CD4-positive, alpha-beta T cell (primary cell): Measurements from ENCODE around the gene ZSCAN1. TPM values are rescaled to one million over a fixed set of nuclear protein-coding genes. Genes with fewer than 3 reads are reported as not detected.

Experiments
- ATAC-seq: fragments of 200-7000 bp; cut with Tn5 transposase; one replicate; pipeline ENCODE4 v1.10.0; 2022; ENCODE audit warnings: mild to moderate bottlenecking; ENCODE audit not compliant: poor library complexity
- CTCF ChIA-PET: fragments of 350-600 bp; sonication (Branson Sonifier 250); formaldehyde crosslinking; loops from one replicate; lab custom pipeline; 2021; ENCODE audit warnings: antibody characterized with exemption, inconsistent platforms; lab: Charles Lee
- POLR2A ChIA-PET: fragments of 350-600 bp; sonication (Branson Sonifier 250); formaldehyde crosslinking; loops from one replicate; lab custom pipeline; 2021; ENCODE audit warnings: antibody characterized with exemption, inconsistent platforms; lab: Charles Lee
- DNase-seq, 14 experiments: peaks; one replicate each; pipeline ENCODE4 v3.0.0-alpha.2; 2013 to 2020; ENCODE audit warnings: mixed read lengths in 2 of 14
- H3K27ac ChIP-seq, 2 donors: one replicate each; pipeline versions ENCODE4 v1.5.1 to v1.7.0; 2013; ENCODE audit warnings: low read length in 2 of 2, low read depth in 1 of 2, mild to moderate bottlenecking in 1 of 2
- H3K27me3 ChIP-seq, 2 experiments: 1 replicate in 1 of 2; 2 replicates in 1 of 2; pipeline versions ENCODE4 v1.6.1 to v1.7.0; 2013; ENCODE audit warnings: low read length in 2 of 2, control low read depth in 1 of 2, mild to moderate bottlenecking in 1 of 2, moderate library complexity in 1 of 2; ENCODE audit not compliant: insufficient read depth in 2 of 2, control insufficient read depth in 1 of 2
- H3K36me3 ChIP-seq: one replicate; pipeline ENCODE4 v1.6.1; 2013; ENCODE audit warnings: low read length, control low read depth; ENCODE audit not compliant: insufficient read depth
- H3K4me1 ChIP-seq: one replicate; pipeline ENCODE4 v1.6.1; 2013; ENCODE audit warnings: low read length, control low read depth; ENCODE audit not compliant: insufficient read depth
- H3K4me3 ChIP-seq: one replicate; pipeline ENCODE4 v1.5.1; 2013; ENCODE audit warnings: mild to moderate bottlenecking, low read length, moderate library complexity
- H3K9me3 ChIP-seq, 2 experiments: 1 replicate in 1 of 2; 2 replicates in 1 of 2; pipeline versions ENCODE4 v1.6.1 to v1.7.0; 2013; ENCODE audit warnings: low read length in 2 of 2, mild to moderate bottlenecking in 2 of 2, control low read depth in 1 of 2, moderate library complexity in 1 of 2; ENCODE audit not compliant: control insufficient read depth in 1 of 2, insufficient read depth in 1 of 2
- H3K27ac Mint-ChIP-seq: one replicate; pipeline ENCODE4 v1.8.0; 2020; ENCODE audit warnings: mixed read lengths
- H3K27me3 Mint-ChIP-seq: one replicate; pipeline ENCODE4 v1.8.0; 2021; ENCODE audit warnings: mixed read lengths
- H3K36me3 Mint-ChIP-seq: one replicate; pipeline ENCODE4 v1.8.0; 2021; ENCODE audit warnings: low read depth, mixed read lengths
- H3K4me1 Mint-ChIP-seq: one replicate; pipeline ENCODE4 v1.8.0; 2021; ENCODE audit warnings: low read depth, mixed read lengths
- H3K4me3 Mint-ChIP-seq: one replicate; pipeline ENCODE4 v1.8.0; 2020; ENCODE audit warnings: mild to moderate bottlenecking, mixed read lengths
- H3K9me3 Mint-ChIP-seq: one replicate; pipeline ENCODE4 v1.8.0; 2020; ENCODE audit warnings: mixed read lengths
- intact Hi-C, 2 experiments: fragments of 100-400 bp; cut with DNase I in 1 of 2; cut with micrococcal nuclease in 1 of 2; formaldehyde crosslinking; loops; one replicate each; pipeline versions ENCODE4 v1.15.1 to v1.9.0; 2023 to 2025; cut with DNase I, micrococcal nuclease
- total RNA-seq, 174 experiments: library from RNA in 2 of 174; stranded (reverse) in 2 of 174; gene quantifications; one replicate each; pipeline ENCODE4 v1.2.3 and lab custom pipeline; 2021 to 2026
- TF ChIP-seq, protein P1 (sequence below): fragments of 200-600 bp; IDR thresholded peaks from one replicate; pipeline ENCODE4 v1.8.0; 2022; ENCODE audit warnings: antibody characterized with exemption, mild to moderate bottlenecking

ZSCAN1 gene
- total RNA-seq, 2 experiments from 2014 or later = not detected

DNA sequence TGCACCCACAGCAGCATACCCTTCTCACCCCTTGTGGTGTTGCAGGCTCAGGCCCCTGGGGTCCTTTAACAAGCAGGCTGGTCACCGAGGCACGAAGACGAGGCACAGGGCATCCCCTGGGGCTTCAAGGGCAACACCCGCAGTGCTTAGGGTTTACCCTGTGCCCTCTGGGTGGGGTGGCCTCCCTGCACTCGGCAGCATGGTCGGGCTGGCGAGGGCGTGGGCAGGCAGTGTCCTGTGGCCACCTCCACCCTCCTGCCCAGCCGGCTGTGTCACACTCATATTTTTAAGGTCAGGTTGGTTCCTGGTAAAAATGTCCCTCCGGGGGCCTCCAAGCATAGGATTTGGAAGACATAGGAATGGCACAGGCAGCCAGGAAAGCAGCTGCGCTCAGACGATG, 13.8 kb downstream of the ZSCAN1 start:
- Mint-ChIP-seq H3K4me1 (no peaks in the 10 kb centered on the region), H3K9me3 (peaks cover 24% of the 10 kb centered on the region), H3K27ac (no peak overlapping the region), H3K27me3 (no peaks in the 10 kb centered on the region), H3K4me3 (no peak overlapping the region), H3K36me3 (peaks cover 27% of the 10 kb centered on the region)
- H3K4me1 ChIP-seq = no peaks in the 10 kb centered on the region
- DNase-seq (no peak), ATAC-seq (no peak)
- H3K9me3 ChIP-seq = peaks cover 64 to 95% of the 10 kb centered on the region in 2 experiments
- no peak overlapping the region for H3K27ac ChIP-seq
- TF ChIP-seq, protein P1, sequence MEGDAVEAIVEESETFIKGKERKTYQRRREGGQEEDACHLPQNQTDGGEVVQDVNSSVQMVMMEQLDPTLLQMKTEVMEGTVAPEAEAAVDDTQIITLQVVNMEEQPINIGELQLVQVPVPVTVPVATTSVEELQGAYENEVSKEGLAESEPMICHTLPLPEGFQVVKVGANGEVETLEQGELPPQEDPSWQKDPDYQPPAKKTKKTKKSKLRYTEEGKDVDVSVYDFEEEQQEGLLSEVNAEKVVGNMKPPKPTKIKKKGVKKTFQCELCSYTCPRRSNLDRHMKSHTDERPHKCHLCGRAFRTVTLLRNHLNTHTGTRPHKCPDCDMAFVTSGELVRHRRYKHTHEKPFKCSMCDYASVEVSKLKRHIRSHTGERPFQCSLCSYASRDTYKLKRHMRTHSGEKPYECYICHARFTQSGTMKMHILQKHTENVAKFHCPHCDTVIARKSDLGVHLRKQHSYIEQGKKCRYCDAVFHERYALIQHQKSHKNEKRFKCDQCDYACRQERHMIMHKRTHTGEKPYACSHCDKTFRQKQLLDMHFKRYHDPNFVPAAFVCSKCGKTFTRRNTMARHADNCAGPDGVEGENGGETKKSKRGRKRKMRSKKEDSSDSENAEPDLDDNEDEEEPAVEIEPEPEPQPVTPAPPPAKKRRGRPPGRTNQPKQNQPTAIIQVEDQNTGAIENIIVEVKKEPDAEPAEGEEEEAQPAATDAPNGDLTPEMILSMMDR = no peak
- H3K36me3 ChIP-seq = no peaks in the 10 kb centered on the region
- H3K4me3 ChIP-seq = no peak overlapping the region
- H3K27me3 ChIP-seq = no peaks in the 10 kb centered on the region
- intact Hi-C loops = no loop called here
- ChIA-PET CTCF (no interaction called here), POLR2A (no interaction called here)

DNA sequence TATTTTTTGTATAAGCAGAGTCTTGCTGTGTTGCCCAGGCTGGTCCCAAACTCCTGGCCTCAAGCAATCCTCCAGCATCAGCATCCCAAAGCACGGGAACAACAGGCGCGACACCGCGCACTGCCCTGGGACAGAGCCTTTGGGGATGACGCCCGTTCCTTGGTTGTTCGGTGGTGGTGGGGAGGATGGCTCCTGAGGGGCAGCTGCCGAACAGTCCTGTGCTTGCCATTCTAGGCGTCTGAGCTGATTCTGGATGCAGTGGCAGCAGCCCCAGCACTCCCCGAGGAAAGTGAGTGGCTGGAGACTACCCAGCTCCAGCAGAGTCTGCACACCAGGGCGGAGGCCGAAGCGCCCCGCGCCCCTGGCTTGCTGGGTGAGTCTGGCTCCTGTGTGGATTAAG, 18.4 kb downstream of the ZSCAN1 start:
- Histone ChIP-seq H3K4me1 (no peaks in the 10 kb centered on the region), H3K36me3 (no peaks in the 10 kb centered on the region), H3K9me3 (peaks cover 60 to 95% of the 10 kb centered on the region in 2 experiments), H3K27ac (no peak overlapping the region), H3K27me3 (peaks cover 0 to 8% of the 10 kb centered on the region in 2 experiments), H3K4me3 (no peak overlapping the region)
- Mint-ChIP-seq H3K27me3 (peaks cover 18% of the 10 kb centered on the region), H3K9me3 (peaks cover 17% of the 10 kb centered on the region), H3K27ac (no peak overlapping the region), H3K36me3 (peaks cover 39% of the 10 kb centered on the region), H3K4me1 (no peaks in the 10 kb centered on the region), H3K4me3 (no peak overlapping the region)
- ChIA-PET POLR2A (no interaction called here), CTCF (no interaction called here)
- ATAC-seq (no peak), DNase-seq (no peak)
- intact Hi-C loops = no loop called here
- TF ChIP-seq, protein P1 = no peak

DNA sequence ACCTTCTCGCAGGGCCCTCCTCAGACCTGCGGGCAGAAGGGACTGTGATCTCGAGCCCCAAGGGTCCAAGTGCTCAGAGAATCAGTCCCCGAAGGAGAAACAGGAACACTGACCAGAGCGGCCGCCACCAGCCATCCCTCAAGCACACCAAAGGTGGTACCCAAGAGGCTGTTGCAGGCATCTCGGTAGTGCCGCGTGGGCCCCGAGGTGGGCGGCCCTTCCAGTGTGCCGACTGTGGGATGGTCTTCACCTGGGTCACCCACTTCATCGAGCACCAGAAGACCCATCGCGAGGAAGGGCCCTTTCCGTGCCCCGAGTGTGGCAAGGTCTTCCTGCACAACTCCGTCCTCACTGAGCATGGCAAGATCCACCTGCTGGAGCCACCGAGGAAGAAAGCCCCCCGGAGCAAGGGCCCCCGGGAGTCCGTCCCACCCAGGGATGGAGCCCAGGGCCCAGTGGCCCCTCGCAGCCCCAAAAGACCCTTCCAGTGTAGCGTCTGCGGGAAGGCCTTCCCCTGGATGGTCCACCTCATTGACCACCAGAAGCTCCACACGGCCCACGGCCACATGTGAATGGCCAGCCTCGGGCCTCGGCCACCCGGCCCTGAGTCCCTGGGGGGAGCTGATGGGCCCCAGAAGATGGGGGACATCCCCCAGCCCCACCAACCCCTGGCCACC, 19.8 kb downstream of the ZSCAN1 start:
- no peak overlapping the region for H3K4me3 ChIP-seq
- Mint-ChIP-seq H3K4me3 (no peak overlapping the region), H3K36me3 (peaks cover 39% of the 10 kb centered on the region), H3K9me3 (peaks cover 15% of the 10 kb centered on the region), H3K4me1 (peaks cover 1% of the 10 kb centered on the region), H3K27ac (no peak overlapping the region), H3K27me3 (peaks cover 22% of the 10 kb centered on the region)
- intact Hi-C loops = no loop called here
- CTCF ChIA-PET = no interaction called here
- POLR2A ChIA-PET = no interaction called here
- no peak for ATAC-seq
- H3K27ac ChIP-seq = no peak overlapping the region
- TF ChIP-seq, protein P1 = no peak
- peaks cover 0 to 19% of the 10 kb centered on the region in 2 experiments for H3K27me3 ChIP-seq
- H3K36me3 ChIP-seq = no peaks in the 10 kb centered on the region
- peaks cover 72 to 94% of the 10 kb centered on the region in 2 experiments for H3K9me3 ChIP-seq
- peaks cover under 1% of the 10 kb centered on the region for H3K4me1 ChIP-seq
- DNase-seq = no peak
